WTC11 (cell line): ENCODE results near the gene ELOA. TPM values are rescaled to one million over a fixed set of nuclear protein-coding genes. Genes with fewer than 3 reads are reported as not detected.

Source experiments
- ATAC-seq: fragments of 200-7000 bp; cut with Tn5 transposase; 2 replicates; pipeline ENCODE4 v1.10.0; 2021; ENCODE audit warnings: mild to moderate bottlenecking, moderate library complexity
- CTCF ChIA-PET: fragments of 300-600 bp; sonication (Branson Sonifier 250); formaldehyde crosslinking; loops from one replicate; lab custom pipeline; 2021; ENCODE audit warnings: antibody characterized with exemption; lab: Charles Lee
- POLR2A ChIA-PET: fragments of 350-600 bp; sonication (Branson Sonifier 250); formaldehyde crosslinking; loops from one replicate; lab custom pipeline; 2021; ENCODE audit warnings: antibody characterized with exemption; lab: Charles Lee
- DNase-seq: peaks from one replicate; pipeline ENCODE4 v3.0.0; 2021; ENCODE audit warnings: low spot score
- H3K27ac Mint-ChIP-seq: 2 replicates; pipeline ENCODE4 v1.8.0; 2021; ENCODE audit warnings: mixed read lengths
- H3K27me3 Mint-ChIP-seq: 2 replicates; pipeline ENCODE4 v1.8.0; 2021; ENCODE audit warnings: low read depth, mild to moderate bottlenecking, moderate library complexity, mixed read lengths
- H3K36me3 Mint-ChIP-seq: 2 replicates; pipeline ENCODE4 v1.8.0; 2021; ENCODE audit warnings: mixed read lengths
- H3K4me1 Mint-ChIP-seq: 2 replicates; pipeline ENCODE4 v1.8.0; 2022; ENCODE audit warnings: mixed read lengths
- H3K4me3 Mint-ChIP-seq: 2 replicates; pipeline ENCODE4 v1.8.0; 2021; ENCODE audit warnings: mild to moderate bottlenecking, moderate library complexity, mixed read lengths
- H3K9me3 Mint-ChIP-seq: 2 replicates; pipeline ENCODE4 v1.8.0; 2021; ENCODE audit warnings: mixed read lengths
- ATF1 ChIP-seq: sonication (generic); formaldehyde crosslinking; IDR thresholded peaks from 2 replicates; pipeline ENCODE4 v1.8.1; 2023; ENCODE audit warnings: mild to moderate bottlenecking, moderate library complexity, missing genetic modification reagents
- ATF3 ChIP-seq: sonication (generic); formaldehyde crosslinking; conservative IDR thresholded peaks from 2 replicates; pipeline ENCODE4 v1.8.1; 2022; ENCODE audit warnings: mild to moderate bottlenecking, missing genetic modification reagents
- ELF4 ChIP-seq: sonication (generic); formaldehyde crosslinking; IDR thresholded peaks from 2 replicates; pipeline ENCODE4 v1.8.1; 2022; ENCODE audit warnings: low read depth, mild to moderate bottlenecking, moderate library complexity, missing genetic modification reagents
- GRHL2 ChIP-seq: fragments of 250-450 bp; sonication (Bioruptor Pico); IDR thresholded peaks from 2 replicates; pipeline ENCODE4 v1.8.0; 2022; ENCODE audit warnings: mild to moderate bottlenecking, moderate library complexity; ENCODE audit not compliant: insufficient replicate concordance, severe bottlenecking
- HMGXB4 ChIP-seq: sonication (generic); formaldehyde crosslinking; IDR thresholded peaks from 2 replicates; pipeline ENCODE4 v1.8.1; 2023; ENCODE audit warnings: mild to moderate bottlenecking, moderate library complexity, missing genetic modification reagents
- IRF2 ChIP-seq: sonication (generic); formaldehyde crosslinking; IDR thresholded peaks from 2 replicates; pipeline ENCODE4 v1.8.0; 2022; ENCODE audit warnings: low read depth, missing genetic modification reagents, borderline replicate concordance
- MYBL2 ChIP-seq: sonication (generic); formaldehyde crosslinking; IDR thresholded peaks from 2 replicates; pipeline ENCODE4 v1.8.1; 2023; ENCODE audit warnings: mild to moderate bottlenecking, moderate library complexity, missing genetic modification reagents
- NR1H2 ChIP-seq: sonication (generic); formaldehyde crosslinking; IDR thresholded peaks from 2 replicates; pipeline ENCODE4 v1.9.0; 2021; ENCODE audit warnings: mild to moderate bottlenecking, moderate library complexity, missing genetic modification reagents
- NR3C1 ChIP-seq: sonication (generic); formaldehyde crosslinking; conservative IDR thresholded peaks from 2 replicates; pipeline ENCODE4 v1.8.1; 2023; ENCODE audit warnings: low read depth, mild to moderate bottlenecking, missing genetic modification reagents
- SMAD3 ChIP-seq: sonication (generic); formaldehyde crosslinking; IDR thresholded peaks from 2 replicates; pipeline ENCODE4 v1.8.0; 2022; ENCODE audit warnings: missing genetic modification reagents, mild to moderate bottlenecking, borderline replicate concordance
- ZNF219 ChIP-seq: sonication (generic); formaldehyde crosslinking; IDR thresholded peaks from 2 replicates; pipeline ENCODE4 v1.8.0; 2023; ENCODE audit warnings: missing genetic modification reagents, mild to moderate bottlenecking, borderline replicate concordance
- ZNF425 ChIP-seq: fragments of 250-450 bp; sonication (Bioruptor Pico); conservative IDR thresholded peaks from 2 replicates; pipeline ENCODE4 v1.9.0; 2021; ENCODE audit warnings: mild to moderate bottlenecking
- ZSCAN18 ChIP-seq: fragments of 250-450 bp; sonication (Bioruptor Pico); IDR thresholded peaks from 2 replicates; pipeline ENCODE4 v2.1.2; 2022; ENCODE audit warnings: mild to moderate bottlenecking, moderate library complexity
- total RNA-seq: library from RNA; stranded (reverse); gene quantifications from 3 replicates; pipeline ENCODE4 v1.2.3, GENCODE V29; 2021
- TF ChIP-seq, protein P1 (sequence below): sonication (generic); formaldehyde crosslinking; IDR thresholded peaks from 2 replicates; pipeline ENCODE4 v1.8.0; 2022; ENCODE audit warnings: mild to moderate bottlenecking, missing genetic modification reagents
- TF ChIP-seq, protein P2 (sequence below): fragments of 200-600 bp; IDR thresholded peaks from 2 replicates; pipeline ENCODE4 v1.8.0; 2022; ENCODE audit warnings: antibody characterized with exemption
- TF ChIP-seq, protein P3 (sequence below): sonication (generic); formaldehyde crosslinking; conservative IDR thresholded peaks from 2 replicates; pipeline ENCODE4 v1.8.1; 2023; ENCODE audit warnings: mild to moderate bottlenecking, low read depth, missing genetic modification reagents, moderate library complexity
- TF ChIP-seq, protein P4 (sequence below): sonication (generic); formaldehyde crosslinking; IDR thresholded peaks from 2 replicates; pipeline ENCODE4 v1.8.0; 2023; ENCODE audit warnings: mild to moderate bottlenecking, missing genetic modification reagents

Gene ELOA
- total RNA-seq, 1 experiment from 2014 or later: 45.1 TPM

DNA sequence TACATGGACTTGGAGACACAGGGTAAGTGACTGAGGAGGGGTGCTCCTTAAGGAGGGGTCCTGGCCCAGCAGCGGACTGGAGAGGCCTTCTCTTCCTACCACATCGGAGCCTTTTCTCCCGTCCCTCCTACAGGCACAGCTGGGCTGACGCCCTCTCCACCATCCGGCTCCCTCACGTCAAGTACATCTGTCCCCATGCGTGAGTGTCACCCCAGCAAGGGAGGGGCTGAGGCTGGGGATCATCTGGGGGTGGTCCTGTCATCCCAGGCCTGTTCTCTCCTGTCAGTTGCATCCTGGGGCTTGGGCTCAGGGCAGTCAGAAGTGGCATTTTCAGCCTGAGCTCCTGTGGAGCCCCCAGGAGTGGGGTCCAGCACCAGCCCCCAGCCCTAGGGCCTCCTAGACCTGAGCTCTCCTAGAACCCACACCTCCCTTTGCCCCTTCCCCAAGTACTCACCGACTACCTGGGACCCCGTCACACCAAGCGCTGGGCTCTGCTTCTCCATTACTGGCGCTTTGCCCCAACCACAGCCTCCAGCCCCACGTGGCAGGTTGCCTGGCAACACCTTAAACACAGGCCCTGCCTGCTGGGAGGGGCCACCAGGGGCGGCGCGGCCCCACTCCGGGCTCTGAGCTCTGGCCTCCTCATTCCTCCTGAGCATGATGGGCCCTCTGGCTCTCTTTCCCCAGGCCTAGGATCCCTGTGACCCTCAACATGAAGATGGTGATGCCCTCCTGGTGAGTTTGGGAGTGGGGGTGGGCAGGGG lies 49.9 kb downstream of the ELOA start (continued):
- TF ChIP-seq HMGXB4: no peak
- TF ChIP-seq, protein P1, sequence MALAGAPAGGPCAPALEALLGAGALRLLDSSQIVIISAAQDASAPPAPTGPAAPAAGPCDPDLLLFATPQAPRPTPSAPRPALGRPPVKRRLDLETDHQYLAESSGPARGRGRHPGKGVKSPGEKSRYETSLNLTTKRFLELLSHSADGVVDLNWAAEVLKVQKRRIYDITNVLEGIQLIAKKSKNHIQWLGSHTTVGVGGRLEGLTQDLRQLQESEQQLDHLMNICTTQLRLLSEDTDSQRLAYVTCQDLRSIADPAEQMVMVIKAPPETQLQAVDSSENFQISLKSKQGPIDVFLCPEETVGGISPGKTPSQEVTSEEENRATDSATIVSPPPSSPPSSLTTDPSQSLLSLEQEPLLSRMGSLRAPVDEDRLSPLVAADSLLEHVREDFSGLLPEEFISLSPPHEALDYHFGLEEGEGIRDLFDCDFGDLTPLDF (CRISPR knock-in tag): no peak
- no peak for TF ChIP-seq NR3C1 (CRISPR knock-in tag)
- TF ChIP-seq, protein P2, sequence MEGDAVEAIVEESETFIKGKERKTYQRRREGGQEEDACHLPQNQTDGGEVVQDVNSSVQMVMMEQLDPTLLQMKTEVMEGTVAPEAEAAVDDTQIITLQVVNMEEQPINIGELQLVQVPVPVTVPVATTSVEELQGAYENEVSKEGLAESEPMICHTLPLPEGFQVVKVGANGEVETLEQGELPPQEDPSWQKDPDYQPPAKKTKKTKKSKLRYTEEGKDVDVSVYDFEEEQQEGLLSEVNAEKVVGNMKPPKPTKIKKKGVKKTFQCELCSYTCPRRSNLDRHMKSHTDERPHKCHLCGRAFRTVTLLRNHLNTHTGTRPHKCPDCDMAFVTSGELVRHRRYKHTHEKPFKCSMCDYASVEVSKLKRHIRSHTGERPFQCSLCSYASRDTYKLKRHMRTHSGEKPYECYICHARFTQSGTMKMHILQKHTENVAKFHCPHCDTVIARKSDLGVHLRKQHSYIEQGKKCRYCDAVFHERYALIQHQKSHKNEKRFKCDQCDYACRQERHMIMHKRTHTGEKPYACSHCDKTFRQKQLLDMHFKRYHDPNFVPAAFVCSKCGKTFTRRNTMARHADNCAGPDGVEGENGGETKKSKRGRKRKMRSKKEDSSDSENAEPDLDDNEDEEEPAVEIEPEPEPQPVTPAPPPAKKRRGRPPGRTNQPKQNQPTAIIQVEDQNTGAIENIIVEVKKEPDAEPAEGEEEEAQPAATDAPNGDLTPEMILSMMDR: no peak
- TF ChIP-seq SMAD3 (CRISPR knock-in tag): no peak

DNA sequence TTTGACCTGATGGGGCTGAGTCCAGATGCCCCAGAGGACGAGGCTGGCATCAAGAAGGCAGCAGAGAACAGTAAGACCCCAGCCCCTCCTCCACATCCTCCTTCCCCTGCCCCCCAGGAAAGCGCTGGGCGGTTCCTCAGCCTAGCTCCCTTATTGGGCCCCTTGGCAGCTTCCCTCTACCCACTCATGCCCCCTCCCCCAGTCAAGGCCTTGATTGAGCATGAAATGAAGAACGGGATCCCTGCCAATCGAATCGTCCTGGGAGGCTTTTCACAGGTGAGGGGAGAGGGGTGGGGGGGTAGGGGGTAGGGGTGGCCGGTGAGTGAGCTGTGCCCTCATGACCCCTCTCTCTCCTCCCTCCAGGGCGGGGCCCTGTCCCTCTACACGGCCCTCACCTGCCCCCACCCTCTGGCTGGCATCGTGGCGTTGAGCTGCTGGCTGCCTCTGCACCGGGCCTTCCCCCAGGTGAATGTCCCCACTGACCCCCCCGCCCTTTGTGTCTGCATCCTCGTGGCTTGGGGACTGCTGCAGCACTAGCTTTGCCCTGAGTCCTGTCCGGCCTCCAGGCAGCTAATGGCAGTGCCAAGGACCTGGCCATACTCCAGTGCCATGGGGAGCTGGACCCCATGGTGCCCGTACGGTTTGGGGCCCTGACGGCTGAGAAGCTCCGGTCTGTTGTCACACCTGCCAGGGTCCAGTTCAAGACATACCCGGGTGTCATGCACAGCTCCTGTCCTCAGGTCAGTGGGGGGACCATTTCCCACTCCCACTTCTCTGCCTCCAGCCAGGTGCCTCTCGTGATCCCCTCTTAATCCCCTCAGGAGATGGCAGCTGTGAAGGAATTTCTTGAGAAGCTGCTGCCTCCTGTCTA lies 50.8 kb downstream of the ELOA start:
- Mint-ChIP-seq H3K36me3 (peaks cover 13% of the 10 kb centered on the region), H3K4me3 (no peak overlapping the region), H3K9me3 (no peaks in the 10 kb centered on the region), H3K4me1 (peaks cover 20% of the 10 kb centered on the region), H3K27me3 (no peaks in the 10 kb centered on the region), H3K27ac (no peak overlapping the region)
- TF ChIP-seq ATF3 (CRISPR knock-in tag) (no peak), GRHL2 (CRISPR knock-in tag) (no peak), ZSCAN18 (CRISPR knock-in tag) (no peak), ZNF219 (CRISPR knock-in tag) (no peak), ATF1 (CRISPR knock-in tag) (no peak), IRF2 (CRISPR knock-in tag) (no peak), ELF4 (CRISPR knock-in tag) (no peak), NR1H2 (CRISPR knock-in tag) (no peak), MYBL2 (no peak), ZNF425 (no peak)
- TF ChIP-seq, protein P3, sequence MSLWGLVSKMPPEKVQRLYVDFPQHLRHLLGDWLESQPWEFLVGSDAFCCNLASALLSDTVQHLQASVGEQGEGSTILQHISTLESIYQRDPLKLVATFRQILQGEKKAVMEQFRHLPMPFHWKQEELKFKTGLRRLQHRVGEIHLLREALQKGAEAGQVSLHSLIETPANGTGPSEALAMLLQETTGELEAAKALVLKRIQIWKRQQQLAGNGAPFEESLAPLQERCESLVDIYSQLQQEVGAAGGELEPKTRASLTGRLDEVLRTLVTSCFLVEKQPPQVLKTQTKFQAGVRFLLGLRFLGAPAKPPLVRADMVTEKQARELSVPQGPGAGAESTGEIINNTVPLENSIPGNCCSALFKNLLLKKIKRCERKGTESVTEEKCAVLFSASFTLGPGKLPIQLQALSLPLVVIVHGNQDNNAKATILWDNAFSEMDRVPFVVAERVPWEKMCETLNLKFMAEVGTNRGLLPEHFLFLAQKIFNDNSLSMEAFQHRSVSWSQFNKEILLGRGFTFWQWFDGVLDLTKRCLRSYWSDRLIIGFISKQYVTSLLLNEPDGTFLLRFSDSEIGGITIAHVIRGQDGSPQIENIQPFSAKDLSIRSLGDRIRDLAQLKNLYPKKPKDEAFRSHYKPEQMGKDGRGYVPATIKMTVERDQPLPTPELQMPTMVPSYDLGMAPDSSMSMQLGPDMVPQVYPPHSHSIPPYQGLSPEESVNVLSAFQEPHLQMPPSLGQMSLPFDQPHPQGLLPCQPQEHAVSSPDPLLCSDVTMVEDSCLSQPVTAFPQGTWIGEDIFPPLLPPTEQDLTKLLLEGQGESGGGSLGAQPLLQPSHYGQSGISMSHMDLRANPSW (CRISPR knock-in tag): no peak
- TF ChIP-seq, protein P4, sequence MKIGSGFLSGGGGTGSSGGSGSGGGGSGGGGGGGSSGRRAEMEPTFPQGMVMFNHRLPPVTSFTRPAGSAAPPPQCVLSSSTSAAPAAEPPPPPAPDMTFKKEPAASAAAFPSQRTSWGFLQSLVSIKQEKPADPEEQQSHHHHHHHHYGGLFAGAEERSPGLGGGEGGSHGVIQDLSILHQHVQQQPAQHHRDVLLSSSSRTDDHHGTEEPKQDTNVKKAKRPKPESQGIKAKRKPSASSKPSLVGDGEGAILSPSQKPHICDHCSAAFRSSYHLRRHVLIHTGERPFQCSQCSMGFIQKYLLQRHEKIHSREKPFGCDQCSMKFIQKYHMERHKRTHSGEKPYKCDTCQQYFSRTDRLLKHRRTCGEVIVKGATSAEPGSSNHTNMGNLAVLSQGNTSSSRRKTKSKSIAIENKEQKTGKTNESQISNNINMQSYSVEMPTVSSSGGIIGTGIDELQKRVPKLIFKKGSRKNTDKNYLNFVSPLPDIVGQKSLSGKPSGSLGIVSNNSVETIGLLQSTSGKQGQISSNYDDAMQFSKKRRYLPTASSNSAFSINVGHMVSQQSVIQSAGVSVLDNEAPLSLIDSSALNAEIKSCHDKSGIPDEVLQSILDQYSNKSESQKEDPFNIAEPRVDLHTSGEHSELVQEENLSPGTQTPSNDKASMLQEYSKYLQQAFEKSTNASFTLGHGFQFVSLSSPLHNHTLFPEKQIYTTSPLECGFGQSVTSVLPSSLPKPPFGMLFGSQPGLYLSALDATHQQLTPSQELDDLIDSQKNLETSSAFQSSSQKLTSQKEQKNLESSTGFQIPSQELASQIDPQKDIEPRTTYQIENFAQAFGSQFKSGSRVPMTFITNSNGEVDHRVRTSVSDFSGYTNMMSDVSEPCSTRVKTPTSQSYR (CRISPR knock-in tag): no peak
- ATAC-seq: no peak
- ChIA-PET POLR2A (interaction anchor here (1.2 kb wide), 1 partner anchor 16 kb away, joined by 3 read pairs; the partner anchor contains the start of gene PITHD1), CTCF (interaction anchor here (0.8 to 2.2 kb wide), 5 partner anchors 16 to 44 kb away, joined by 3 to 8 read pairs (median 3); partner anchors contain the start of gene PITHD1)
- no peak for DNase-seq
